LNCAP (cell line): Measurements from ENCODE around the gene PKD2L2.

Experiments used
- CTCF ChIP-seq: fragments of 450-650 bp; IDR thresholded peaks from 2 replicates; pipeline ENCODE4 v1.5.1; 2017; ENCODE audit warnings: mild to moderate bottlenecking

PKD2L2 gene

GRCh38 chr5:137858223-137858916 is 30.9 kb upstream of the PKD2L2 start:
- TF ChIP-seq CTCF = no peak

GRCh38 chr5:137858954-137859353 is 30.3 kb upstream of the PKD2L2 start:
- TF ChIP-seq CTCF = no peak

GRCh38 chr5:137862251-137862650 is 27.0 kb upstream of the PKD2L2 start:
- no peak for TF ChIP-seq CTCF

GRCh38 chr5:137866541-137867388 is 22.5 kb upstream of the PKD2L2 start:
- TF ChIP-seq CTCF = no peak

- no peak for TF ChIP-seq CTCF
Measured at GRCh38 chr5:137867664-137868063, 21.6 kb upstream of the PKD2L2 start, which contains the start of gene MYOT. Gene MYOT (plus strand): TSS chr5:137867860. CDS start chr5:137870652, 2,792 bp downstream.

GRCh38 chr5:137870647-137871339 is 18.5 kb upstream of the PKD2L2 start:
- TF ChIP-seq CTCF = no peak

GRCh38 chr5:137871571-137871970 is 17.7 kb upstream of the PKD2L2 start:
- TF ChIP-seq CTCF = no peak
